Activated CD4-positive, alpha-beta T cell treated with anti-CD3 and anti-CD28 coated beads, Interleukin-2, Interleukin-6, amounts not matched to agents 100 ng/mL and 50 ng/mL, durations not matched to agents 16 hours and 8 hours (primary cell): Measurements from ENCODE around the gene ASIC2.
A peak's percentile ranks its signal among the peaks of the same experiment; 100 is the strongest.

Experiments
- DNase-seq: peaks from one replicate; pipeline ENCODE4 v3.0.0-alpha.2; 2020

The ASIC2 gene

DNA sequence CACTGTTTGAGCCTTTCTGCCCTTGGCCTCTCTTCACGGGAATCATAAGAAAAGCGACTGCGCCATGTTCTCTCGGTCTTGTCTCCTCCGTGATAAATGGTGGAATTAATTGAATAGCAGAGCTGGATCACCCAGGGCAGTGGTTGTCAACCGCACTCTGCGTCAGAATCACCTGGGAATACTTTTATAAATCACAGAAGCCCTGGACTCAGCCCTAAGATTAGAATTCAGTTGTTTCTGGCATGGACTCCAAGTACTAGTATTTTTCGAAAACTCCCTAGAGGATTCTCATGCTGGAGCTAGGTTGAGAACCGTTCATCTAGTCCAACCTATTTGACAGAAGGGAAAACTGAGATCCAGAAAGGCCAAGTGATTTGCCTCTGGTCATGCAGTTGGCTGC, 237.3 kb downstream of the ASIC2 start:
- no peak for DNase-seq

DNA sequence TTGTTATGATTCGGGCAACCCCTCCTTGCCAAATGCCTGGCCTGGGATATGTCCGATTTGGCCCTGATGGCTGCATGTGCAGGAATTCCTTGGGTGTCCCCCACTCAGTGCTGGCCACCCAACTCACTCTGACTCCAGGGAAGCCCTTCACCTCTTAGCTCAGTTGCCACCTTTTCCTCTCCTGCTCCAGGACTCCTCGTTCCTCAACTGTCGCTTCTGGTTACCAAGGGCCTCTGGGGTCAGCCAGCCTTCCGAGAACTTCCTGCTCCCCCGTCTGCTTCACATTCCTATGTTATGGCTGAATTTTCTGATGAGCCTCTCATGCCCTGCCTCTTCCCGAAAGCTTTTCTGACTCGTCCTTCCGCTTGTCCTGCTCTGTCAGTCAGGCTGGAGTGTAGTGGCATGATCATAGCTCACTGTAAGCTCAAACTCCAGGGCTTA, 237.9 kb downstream of the ASIC2 start:
- no peak for DNase-seq

DNA sequence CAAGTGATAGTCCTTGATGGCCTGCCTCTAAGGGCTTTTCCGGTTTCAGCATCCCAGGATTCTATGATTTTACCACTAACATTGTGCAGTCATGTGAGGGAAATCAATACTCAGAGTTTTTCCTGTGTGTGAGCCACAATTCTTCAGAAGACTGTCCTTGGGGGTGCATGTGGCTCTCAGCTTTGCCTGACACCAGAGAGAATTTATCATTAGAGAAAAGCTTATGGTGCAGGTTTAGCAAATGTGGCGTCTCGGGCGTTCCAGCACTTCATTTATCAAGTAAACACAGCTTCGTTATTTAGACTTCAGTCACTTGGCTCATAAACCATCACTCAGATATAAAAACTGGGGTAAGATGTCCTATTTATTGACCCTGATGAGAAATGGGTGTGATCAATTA, 238.7 kb downstream of the ASIC2 start:
- no peak for DNase-seq

DNA sequence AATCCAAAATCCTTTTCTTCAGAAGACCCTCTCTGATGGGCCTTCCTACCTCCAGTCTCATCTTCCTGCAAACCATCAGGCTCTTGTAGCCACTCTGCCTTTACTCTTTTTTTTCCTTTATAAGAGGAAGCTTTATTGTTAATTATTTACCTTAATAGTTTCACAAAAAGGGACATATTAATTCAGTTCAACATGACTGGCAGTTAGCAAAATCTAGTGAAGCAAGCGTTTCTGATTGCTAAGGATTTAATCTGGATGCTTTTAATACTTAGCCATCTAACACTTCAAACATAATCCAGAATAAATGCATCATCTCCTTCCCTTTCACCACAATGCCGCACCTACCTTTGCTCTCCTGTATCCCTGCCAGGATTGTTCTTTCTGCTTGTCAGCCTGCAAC, 239.4 kb downstream of the ASIC2 start:
- DNase-seq, result no peak

DNA sequence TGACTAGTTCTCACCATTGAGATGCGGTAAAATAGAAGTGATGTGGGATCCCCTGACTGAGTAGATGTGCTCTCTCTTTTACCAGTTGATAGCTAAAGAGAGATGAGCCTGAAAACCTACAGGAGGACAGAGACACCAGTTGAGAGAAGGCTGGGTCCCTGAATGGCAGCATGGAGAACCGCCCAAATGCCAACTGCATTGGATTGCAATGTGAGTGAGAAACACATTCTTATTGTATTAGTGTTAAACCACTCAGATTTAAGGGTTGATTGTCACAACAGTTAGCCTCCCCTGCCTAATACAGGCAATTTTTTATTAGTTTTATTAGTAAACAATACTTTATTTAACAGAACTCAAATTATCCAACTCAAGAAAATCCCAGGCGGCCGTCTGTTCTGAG, 240.2 kb downstream of the ASIC2 start:
- no peak for DNase-seq

DNA sequence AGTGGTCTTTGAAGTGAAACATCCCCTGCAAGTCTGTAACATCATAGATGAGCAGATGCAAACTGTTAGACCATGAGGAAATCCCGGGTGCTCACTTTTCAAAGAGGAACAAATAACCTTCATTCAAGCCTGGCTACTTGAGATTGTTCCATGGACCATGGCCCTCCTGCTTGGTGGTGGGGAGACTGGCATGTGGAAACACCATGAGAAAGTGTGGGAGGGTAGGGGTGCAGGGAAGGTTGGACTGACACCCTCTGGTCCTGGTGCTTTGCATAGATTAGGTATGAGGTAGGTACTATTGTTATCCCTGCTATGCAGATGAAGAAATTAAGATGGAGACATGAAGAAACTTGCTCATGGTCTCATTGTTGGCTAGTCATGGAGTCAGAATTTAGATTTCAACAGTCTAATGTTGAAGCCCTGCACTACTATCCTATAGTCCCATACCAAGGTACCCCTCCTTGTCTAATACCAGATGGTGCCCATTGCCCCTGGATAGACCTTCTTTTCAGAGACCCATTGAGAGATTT, 242.4 kb downstream of the ASIC2 start:
- no peak for DNase-seq

DNA sequence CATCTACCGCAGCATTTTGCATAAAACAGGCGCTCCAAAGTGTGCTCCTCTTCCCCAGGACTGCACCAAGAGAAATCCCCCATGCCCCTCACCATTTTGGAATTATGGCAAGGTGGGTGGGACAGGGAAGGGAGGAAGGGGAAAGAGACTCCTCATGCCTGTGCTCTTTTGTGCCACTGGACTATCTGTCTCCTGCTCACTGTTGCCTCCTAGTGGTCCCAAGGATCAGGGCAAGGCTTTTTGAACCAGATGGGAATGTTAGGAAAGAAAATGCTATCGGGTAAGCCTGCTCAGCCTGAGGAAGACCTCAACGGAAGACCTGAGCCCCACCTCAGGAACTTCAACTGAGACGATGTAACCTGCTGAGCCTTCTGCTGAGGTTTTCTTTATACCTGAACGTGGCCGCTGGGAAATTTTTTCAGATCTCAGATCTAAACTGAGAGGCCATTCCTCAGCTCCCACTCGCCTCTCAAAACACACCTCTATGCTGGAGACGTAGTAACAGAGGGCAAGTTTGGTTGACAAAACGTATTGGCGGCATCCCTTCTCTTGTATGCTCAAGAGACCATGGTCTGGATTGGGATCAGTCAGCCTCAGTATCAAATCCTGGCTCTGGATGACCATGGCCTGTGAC, 243.2 kb downstream of the ASIC2 start:
- peak; percentile 46 for DNase-seq

DNA sequence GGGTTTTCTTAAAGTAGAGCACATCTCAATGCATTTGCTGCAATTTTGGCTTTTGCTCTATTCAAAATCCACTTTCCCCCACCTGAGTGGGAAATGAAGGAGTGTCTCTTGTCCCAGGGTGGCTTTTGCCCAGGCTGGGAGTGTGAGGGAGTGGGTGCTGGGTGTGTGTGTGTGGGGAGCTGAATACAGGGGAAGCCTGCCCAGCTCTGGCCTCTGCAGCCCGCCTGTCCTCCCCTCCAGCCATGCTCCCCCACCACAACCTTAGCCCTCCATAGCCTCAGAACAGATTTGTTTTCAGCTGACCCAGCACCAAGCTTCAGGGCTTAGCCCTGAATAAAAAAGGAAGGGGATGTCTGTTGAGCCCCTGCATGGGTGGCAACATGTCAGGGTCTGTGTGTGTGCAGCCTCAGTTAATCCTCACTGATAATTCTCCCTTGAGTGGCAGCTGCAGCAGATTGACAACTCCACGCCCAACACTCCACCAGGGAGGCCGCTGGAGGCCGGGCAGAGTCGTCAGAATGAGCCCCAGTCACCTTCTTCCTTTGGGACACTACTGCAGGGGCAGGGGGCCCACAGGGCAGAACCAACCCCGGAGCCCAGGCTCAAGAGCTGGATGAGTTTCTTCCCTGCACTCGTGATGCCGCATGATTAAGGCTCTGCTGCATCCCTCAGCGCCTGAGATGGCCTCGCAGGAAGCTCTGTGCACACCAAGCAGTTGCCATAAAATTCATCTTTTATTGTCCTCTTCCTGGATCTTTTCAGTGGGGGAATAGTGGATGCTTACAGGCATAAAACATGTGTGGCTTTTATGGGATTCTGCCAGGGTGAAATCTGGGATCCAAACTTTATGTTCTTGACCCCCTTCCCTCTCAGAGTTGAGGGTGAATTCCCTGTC, 246.5 kb downstream of the ASIC2 start:
- no peak for DNase-seq

DNA sequence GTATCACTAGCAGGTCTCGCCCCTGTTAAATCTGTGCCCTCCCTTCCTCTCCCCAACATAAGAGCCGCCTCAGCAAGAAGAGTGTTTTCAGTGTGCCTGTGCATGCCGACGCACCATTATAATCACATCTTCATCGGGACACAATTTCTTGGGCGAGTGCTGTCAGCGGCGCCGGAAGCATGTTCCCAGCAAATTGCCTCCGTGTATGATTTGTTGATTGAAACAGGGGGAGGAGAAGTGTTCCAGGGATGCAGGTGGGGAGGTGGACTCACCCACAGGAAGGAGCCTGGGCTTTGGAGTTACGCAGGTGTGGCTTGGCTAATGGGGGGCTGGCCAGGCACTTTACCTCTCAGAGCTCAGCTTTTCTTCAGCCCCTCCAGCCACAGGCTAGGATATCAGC, 247.9 kb downstream of the ASIC2 start:
- no peak for DNase-seq

DNA sequence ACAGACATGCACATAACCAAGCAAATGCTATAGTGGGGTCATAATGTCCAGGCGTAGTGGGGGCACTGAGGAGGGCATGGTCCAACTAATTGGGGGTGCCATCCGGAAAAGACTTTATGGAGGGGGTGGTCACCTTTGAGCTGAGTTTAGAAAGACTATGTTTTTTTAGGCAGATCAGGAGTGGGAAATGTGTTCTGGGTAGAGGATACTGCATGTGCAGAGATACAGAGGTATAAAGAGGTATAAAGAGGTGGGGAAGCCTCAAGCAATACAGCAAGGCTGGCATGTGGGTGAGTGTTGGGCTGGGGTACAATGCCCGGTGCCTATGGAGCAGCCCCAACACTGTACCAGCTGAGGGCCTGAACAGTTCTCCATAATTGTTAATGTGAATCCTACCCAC, 248.3 kb downstream of the ASIC2 start:
- DNase-seq, result no peak

DNA sequence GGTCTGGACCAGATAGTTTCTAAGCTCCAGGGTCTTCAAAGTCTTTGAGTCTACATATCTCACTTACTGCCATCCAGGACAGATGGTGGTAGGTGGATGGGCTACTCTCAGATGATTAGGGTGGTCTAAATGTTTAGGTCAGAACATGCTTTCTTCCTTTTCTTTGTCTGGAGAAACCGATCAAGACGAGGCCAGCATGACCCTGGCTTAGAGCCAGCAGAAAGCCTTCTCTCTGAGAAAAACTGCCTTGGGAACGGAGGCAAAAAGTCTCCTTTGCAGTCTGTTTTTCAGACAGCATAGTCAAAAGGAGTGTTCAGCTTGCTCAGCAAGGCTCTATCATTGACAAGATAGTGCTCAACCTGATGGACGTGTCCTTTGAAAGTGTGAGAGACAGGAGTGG, 252.6 kb downstream of the ASIC2 start:
- DNase-seq, result no peak

DNA sequence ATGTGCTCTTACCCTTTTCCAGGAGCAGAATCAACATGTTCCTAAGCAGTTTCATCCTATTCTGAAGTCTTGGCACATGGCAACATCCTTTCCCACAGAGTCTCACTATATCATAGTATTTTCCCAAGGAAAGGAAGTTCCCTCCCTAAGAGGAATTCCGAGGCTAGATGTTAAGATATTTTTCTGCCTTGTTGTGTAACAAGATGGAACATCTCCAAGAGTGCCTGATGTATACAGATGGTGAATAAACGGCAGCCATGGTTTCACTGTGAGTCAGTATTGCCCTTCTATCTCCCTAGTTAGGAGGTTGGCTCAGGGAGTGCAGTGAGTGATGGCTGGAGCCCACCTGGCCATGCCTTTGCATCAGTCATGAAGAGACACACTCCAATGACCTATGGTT, 253.2 kb downstream of the ASIC2 start:
- DNase-seq, result no peak

DNA sequence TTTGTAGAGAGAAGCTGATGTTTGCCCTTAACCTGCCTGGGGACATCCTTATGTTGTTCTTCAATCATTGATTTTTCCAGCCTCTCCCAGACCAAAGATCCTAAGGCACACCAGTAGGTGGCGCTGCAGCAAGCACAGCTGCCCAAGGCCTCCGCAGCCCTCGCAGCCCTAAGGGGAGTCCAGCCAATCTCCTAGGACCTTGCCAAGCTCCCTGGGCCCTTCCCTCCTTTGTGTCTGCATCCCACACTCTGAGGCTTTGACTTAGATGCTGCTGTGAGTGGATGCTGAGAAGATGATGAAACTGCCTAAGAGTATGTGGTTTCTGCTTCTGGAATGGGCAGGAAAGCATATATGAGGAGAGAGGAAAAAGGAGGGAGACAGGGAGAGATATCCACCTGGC, 254.4 kb downstream of the ASIC2 start:
- peak; percentile 38 for DNase-seq

DNA sequence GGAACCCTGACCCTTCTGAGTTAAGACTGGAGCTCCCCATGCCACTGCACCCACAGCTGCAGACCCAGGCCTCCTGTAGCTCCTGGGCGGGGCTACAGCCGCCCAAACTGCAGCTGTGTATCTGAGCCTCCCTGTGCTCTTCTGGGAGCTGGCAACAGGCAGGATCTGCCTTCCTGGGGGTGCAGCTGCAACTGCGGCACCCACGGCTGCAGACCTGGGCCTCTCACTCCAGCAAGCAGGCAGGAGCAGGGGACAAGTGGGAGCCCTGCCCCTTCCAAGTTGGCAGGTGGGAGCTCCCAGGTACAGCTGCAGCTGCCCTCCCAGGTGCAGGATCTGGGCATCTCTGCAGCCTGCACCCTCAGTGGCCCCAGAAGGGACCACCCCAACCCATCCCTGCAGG, 259.9 kb downstream of the ASIC2 start:
- no peak for DNase-seq

DNA sequence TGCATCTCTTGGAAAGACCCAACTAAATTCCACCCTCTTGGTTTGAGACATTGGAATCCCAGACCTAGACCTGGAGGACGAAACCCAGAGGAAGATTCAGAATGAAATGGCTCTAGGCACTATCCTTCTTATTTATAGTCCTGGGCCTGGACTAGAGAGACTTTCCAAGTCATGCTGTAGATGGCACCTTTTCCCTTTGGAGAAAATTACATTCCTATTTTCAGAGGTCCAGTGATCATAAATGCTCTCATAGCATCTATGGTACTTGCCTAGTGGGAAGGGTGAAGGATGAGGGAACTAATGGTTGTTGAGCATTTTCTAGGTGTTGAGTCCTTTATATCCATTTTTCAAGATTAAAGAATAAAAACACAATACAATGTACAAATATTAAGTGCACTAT, 264.3 kb downstream of the ASIC2 start:
- no peak for DNase-seq

DNA sequence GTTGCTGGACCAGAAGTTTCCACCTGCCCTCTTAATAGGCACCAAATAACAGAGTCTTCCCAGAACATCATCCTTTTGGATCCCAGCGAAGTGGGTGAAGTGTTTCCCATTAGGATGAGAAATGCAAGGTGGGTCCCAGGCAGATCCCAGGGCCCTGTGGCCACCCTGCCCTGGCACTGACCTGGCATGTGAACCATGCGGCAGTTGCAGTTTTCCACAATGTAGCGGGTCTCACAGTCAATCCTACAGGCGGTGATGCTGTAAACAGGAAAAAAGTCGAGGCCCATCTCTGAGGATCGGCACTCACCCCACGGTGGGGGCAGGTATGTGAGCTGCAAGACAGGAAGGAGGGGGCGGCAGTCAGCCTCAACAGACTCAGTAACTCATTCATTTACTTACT, 265.0 kb downstream of the ASIC2 start:
- DNase-seq, result no peak

DNA sequence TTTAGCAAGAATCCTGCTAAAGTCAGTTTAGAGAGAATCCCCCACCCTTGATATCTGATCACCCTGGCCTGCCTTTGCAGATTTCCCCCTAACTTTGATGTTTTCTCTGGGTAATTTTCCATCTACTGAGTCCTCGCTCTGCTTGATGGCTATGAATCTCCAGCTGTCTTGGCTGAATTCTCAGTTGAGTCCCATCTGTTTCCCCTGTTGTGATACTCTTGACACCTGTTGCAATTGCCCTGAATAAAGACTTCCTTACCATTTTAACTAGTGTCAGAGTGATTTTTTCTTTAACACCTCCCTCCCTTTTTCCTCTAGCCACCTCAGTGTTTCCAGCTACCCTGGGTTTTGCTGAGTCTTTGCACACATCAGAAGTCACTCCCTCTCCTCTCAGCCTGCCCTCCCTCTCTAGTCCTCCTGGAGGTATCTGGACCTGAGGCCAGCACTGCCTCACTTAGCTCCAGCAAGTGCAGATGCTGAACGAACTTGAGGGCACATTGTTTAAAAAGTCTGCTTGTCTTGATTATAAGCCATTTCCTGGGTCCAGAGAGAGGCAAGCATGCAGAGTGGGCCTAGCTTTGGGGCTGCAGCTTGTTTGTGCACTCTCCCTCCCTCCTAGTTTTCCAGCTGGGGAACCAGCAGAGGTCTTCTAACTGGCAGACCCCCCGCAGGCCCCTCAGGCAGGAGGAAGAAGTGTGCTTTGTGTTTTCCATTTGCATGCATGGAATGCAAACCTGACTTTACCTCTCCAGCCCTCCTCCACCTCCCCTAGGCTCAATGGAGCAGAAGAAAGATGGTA, 268.2 kb downstream of the ASIC2 start:
- DNase-seq, result no peak

DNA sequence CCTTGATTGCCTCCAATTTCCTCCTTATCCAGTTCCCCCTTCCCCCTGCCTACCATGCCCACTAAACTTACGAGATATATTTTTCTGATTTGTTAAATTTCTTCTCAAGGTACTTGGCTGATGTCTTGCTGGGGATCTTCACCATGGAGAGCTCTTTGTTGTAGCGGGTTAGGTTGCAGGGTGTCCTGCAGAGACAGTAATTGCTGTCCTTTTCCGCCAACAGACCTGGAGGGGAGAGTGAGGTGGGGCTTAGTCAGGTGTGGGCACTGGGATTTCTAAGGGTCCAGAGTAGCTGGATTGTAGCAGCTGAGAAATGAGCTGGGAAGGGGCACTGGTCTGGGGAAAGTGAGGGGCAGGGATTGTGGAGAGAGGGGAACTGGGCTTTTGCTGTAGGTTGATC, 269.3 kb downstream of the ASIC2 start:
- no peak for DNase-seq

DNA sequence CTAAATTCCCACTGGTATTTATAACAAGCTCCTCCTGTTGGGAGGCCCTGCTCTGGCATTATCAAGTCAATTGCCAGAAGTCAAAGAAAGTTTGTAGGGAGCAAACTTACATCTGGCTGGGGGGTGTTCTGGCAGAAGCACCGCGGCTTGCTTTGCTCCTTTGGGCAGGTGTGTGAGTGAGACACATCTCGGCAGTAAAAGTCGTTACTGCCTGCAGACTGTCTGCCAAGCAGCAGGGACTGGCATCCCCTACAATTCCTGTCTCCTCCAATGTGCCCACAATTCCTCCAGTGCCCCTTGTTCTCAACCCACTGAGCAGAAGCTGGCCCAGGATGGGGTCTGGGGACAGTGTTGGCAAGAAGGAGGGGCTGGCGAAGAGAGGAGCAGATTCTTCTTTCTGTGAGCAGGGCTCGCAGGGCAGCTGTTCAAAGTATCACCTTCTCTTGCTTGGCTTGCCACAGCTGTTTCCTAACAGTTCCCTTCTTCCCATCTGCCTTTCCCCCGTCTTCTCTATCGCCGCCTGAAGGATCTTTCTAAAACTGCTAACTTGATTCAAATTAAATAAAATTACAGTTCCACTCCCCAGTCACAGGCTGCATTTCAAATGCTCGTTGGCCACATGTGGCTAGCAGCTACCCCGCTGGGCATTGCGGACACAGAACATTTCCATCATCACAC, 271.2 kb downstream of the ASIC2 start:
- DNase-seq, result no peak

DNA sequence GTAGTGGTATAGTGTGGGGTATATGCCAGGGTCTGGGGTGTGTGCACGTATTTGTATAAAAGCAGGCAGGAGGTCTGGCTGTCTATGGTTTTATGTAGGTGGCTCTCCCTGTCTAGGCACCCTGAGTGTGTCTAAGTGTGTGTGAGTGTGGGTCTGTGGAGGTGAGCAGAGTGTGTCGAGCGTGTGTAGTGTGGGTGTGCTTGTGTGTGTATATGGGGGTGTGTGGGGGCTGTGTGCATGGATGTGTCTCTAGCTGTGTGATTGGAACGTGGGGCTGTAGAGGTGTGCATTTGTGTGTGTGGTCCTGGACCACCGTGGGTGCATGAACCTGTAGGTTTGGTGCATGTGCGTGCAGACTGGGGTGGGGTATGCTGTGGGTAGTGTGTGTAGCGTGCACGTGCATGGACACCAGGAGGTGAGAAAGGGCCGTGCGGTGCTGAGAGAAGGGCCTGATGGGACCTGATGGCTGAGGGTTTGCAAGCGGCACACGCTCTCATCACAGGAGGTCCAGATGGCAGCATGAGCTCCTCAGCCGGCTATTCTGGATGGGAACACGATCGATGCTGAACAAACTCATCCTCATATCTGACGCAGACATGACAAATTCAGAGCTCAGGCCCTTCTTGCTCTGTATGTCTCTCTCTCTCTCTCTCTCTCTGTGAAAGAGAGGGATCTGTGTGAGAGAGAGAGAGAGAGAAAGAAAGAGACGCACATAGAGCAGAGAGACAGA, 273.8 kb downstream of the ASIC2 start:
- DNase-seq, result no peak

DNA sequence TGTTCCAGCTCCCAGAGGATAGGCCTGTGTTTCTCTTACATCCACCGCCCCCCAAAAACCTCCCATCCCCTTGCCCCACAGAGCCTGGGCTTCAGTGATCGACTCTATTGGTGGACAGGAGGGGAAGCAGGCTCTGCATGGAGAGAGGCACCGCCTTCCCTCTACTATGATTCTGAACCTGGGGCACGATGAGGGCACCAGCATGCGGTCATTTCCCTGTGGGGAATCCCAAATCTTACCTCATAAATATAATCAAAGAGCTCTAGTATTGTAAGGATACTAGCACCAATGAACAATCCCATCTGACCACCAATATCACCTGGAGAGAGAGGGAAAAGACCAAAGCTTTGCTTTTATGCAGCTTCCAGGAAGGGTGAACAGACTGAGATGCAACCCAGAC, 275.7 kb downstream of the ASIC2 start:
- DNase-seq, result no peak

DNA sequence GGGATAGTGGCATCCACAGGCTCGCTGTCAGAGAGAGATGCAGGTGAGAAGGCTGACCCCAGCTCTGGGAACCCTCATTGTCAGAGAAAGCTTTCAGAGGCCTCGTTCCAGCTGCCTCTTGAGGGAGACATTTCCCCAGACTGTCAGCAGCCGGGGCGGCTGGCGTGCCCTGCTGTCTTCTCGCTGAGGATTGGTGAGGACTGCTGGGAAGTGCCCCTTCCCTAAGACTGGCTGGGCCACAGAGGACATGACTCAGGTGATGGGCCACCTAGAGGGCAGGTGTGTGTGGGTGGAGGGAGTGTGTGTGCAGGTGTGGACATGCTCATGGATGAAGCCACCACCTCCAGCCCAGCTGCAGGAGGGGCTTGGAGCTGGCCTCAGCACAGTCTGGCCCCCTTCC, 276.2 kb downstream of the ASIC2 start:
- DNase-seq, result no peak
